HepG2 (cell line): ENCODE measurements around the gene LDAF1. TPM values are rescaled to one million over a fixed set of nuclear protein-coding genes. Genes with fewer than 3 reads are reported as not detected.
A peak's percentile ranks its signal among the peaks of the same experiment; 100 is the strongest.
"Not testable (repeated sequence)": the region's sequence is repeated elsewhere in the genome, so short reads cannot be mapped to it uniquely, and the experiment has no call there.

Experiments
- ATAC-seq: fragments of 200-7000 bp; cut with Tn5 transposase; 3 replicates; pipeline ENCODE4 v1.9.1; 2020; ENCODE audit warnings: mild to moderate bottlenecking, moderate library complexity
- BruUV-seq: library from RNA; stranded (reverse); fragments of 400-500 nt; replicated peaks from 2 replicates; lab custom pipeline; 2021; lab: Mats Ljungman, UMichigan
- CTCF ChIA-PET: fragments of 300-600 bp; formaldehyde crosslinking; extraction: SDS; loops from one replicate; lab custom pipeline; 2021; ENCODE audit warnings: low total read pairs, inconsistent platforms, low intra/inter-chr PET ratio; lab: Yijun Ruan, JAX
- POLR2A ChIA-PET: fragments of 350-600 bp; sonication (Branson Sonifier 250); formaldehyde crosslinking; loops from one replicate; lab custom pipeline; 2020; ENCODE audit warnings: antibody characterized with exemption, inconsistent platforms; lab: Yijun Ruan, JAX
- DNase-seq: peaks from one replicate; pipeline ENCODE4 v3.0.0-alpha.2; 2015; ENCODE audit warnings: low spot score
- FAIRE-seq: peaks from 3 replicates; lab custom pipeline; 2011; peaks lifted over from hg19 to GRCh38; lab: Jason Lieb, UNC
- H2AFZ ChIP-seq: one replicate; pipeline ENCODE4 v1.6.1; 2011; ENCODE audit warnings: low read length, inconsistent platforms
- H3K27ac ChIP-seq: fragments of 300-600 bp; 3 replicates; pipeline ENCODE4 v1.8.0; 2011; ENCODE audit warnings: mixed run types, mild to moderate bottlenecking, mixed read lengths, low read length, inconsistent platforms; ENCODE audit not compliant: insufficient read depth; ENCODE audit errors: extremely low read length
- H3K27me3 ChIP-seq, 2 experiments: fragments of 200-600 bp in 1 of 2; 2 replicates in 1 of 2; 3 replicates in 1 of 2; pipeline versions ENCODE4 v1.6.0 to v1.8.0; 2011; ENCODE audit warnings: low read length in 2 of 2, mild to moderate bottlenecking in 2 of 2, moderate library complexity in 2 of 2, inconsistent platforms in 1 of 2; ENCODE audit not compliant: insufficient read depth in 2 of 2, control insufficient read depth in 1 of 2
- H3K36me3 ChIP-seq, 2 experiments: fragments of 200-600 bp in 1 of 2; replicated peaks in 1 of 2; 2 replicates in 1 of 2; 3 replicates in 1 of 2; pipeline versions ENCODE4 v1.5.1 to v1.8.0; 2011; ENCODE audit warnings: low read length in 2 of 2, inconsistent platforms in 1 of 2; ENCODE audit not compliant: insufficient read depth in 2 of 2, control insufficient read depth in 1 of 2
- H3K4me1 ChIP-seq: 2 replicates; pipeline ENCODE4 v1.5.1; 2012; ENCODE audit warnings: low read length, inconsistent platforms; ENCODE audit not compliant: insufficient read depth
- H3K4me2 ChIP-seq: 2 replicates; pipeline ENCODE4 v1.6.0; 2011; ENCODE audit warnings: low read depth, low read length, inconsistent platforms
- H3K4me3 ChIP-seq, 3 experiments: fragments of 200-600 bp in 1 of 3; sonication (generic), shearing (Covaris generic) in 1 of 3; replicated peaks in 1 of 3; 2 replicates each; pipeline ENCODE4 v1.5.1; 2011 to 2016; ENCODE audit warnings: low read length in 3 of 3, inconsistent platforms in 2 of 3, low read depth in 2 of 3, mild to moderate bottlenecking in 2 of 3, control low read depth in 1 of 3, mixed read lengths in 1 of 3; ENCODE audit not compliant: insufficient read depth in 1 of 3
- H3K79me2 ChIP-seq: one replicate; pipeline ENCODE4 v1.6.1; 2011; ENCODE audit warnings: low read length, inconsistent platforms; ENCODE audit not compliant: insufficient read depth
- H3K9ac ChIP-seq: 2 replicates; pipeline ENCODE4 v1.6.0; 2011; ENCODE audit warnings: mild to moderate bottlenecking, low read depth, low read length, inconsistent platforms; ENCODE audit not compliant: insufficient read depth
- H3K9me3 ChIP-seq: 2 replicates; pipeline ENCODE4 v1.5.1; 2012; ENCODE audit warnings: mild to moderate bottlenecking, low read length
- H4K20me1 ChIP-seq: 2 replicates; pipeline ENCODE4 v1.6.0; 2011; ENCODE audit warnings: inconsistent platforms, mild to moderate bottlenecking, low read length, moderate library complexity; ENCODE audit not compliant: insufficient read depth
- CBX1 ChIP-seq: IDR thresholded peaks from one replicate; pipeline ENCODE4 v1.6.1; 2016; ENCODE audit warnings: antibody characterized with exemption, low read depth
- GABPB1 ChIP-seq: IDR thresholded peaks from 2 replicates; pipeline ENCODE4 v1.6.1; 2016; ENCODE audit warnings: mild to moderate bottlenecking, missing genetic modification reagents, moderate library complexity, missing compliant biosample characterization
- SSRP1 ChIP-seq: IDR thresholded peaks from 2 replicates; pipeline ENCODE4 v1.6.1; 2016; ENCODE audit warnings: control low read depth
- ZC3H13 ChIP-seq: sonication (generic); formaldehyde crosslinking; IDR thresholded peaks from 2 replicates; pipeline ENCODE4 v1.8.1; 2023; ENCODE audit warnings: mild to moderate bottlenecking, missing genetic modification reagents, moderate library complexity
- ZFP1 ChIP-seq: IDR thresholded peaks from 2 replicates; pipeline ENCODE4 v1.6.1; 2016
- ZMYM4 ChIP-seq: sonication (generic); formaldehyde crosslinking; IDR thresholded peaks from 2 replicates; pipeline ENCODE4 v1.8.1; 2023; ENCODE audit warnings: mild to moderate bottlenecking, missing genetic modification reagents
- ZNF883 ChIP-seq: sonication (generic); formaldehyde crosslinking; IDR thresholded peaks from 2 replicates; pipeline ENCODE4 v1.5.1; 2020; ENCODE audit warnings: mild to moderate bottlenecking, missing genetic modification reagents; ENCODE audit errors: not compliant biosample characterization
- ZSCAN31 ChIP-seq: sonication (generic); formaldehyde crosslinking; IDR thresholded peaks from 2 replicates; pipeline ENCODE4 v1.5.0; 2020; ENCODE audit warnings: low read depth, mild to moderate bottlenecking, missing genetic modification reagents
- WGBS: methylation state at CpG from one replicate; pipeline ENCODE4 v1.1.6; 2017; ENCODE audit warnings: low lambda C conversion rate; 5-methylcytosine and 5-hydroxymethylcytosine counted together
- in situ Hi-C: cut with HindIII; loops from 2 replicates; pipeline ENCODE4 v1.10.0; 2017; ENCODE audit warnings: low pct_unique_long_range_greater_than_20kb; ENCODE audit not compliant: extremely low pct_ligation_motif_present
- intact Hi-C: fragments of 100-400 bp; cut with micrococcal nuclease; formaldehyde crosslinking; loops from one replicate; pipeline ENCODE4 v1.10.0; 2022; ENCODE audit not compliant: unreplicated experiment
- polyA plus RNA-seq, 8 experiments: library from polyadenylated mRNA; depleted of rRNA in 3 of 8; stranded (reverse) in 7 of 8; unstranded in 1 of 8; fragments of >200 nt; fragmentation: Illumina TruSeq in 4 of 8; extraction: Trizol in 4 of 8; gene quantifications; 2 replicates each; pipeline versions ENCODE4 v1.2.1 to v1.2.3, GENCODE V29; 2011 to 2016; ENCODE audit warnings: low read depth in 4 of 8, missing spikeins in 1 of 8, mixed read lengths in 1 of 8; ENCODE audit not compliant: insufficient read depth in 1 of 8
- total RNA-seq, 5 experiments: library from RNA; depleted of rRNA; stranded (reverse); fragments of >200 nt; fragmentation: Illumina TruSeq; extraction: Trizol; gene quantifications; 2 replicates each; pipeline ENCODE4 v1.2.3, GENCODE V29; 2016; ENCODE audit warnings: low read depth in 1 of 5
- TF ChIP-seq, protein P1 (sequence below): sonication (generic); formaldehyde crosslinking; IDR thresholded peaks from 2 replicates; pipeline ENCODE4 v1.8.0; 2022; ENCODE audit warnings: low read depth, missing genetic modification reagents
- TF ChIP-seq, protein P2 (sequence below): sonication (generic); formaldehyde crosslinking; IDR thresholded peaks from 2 replicates; pipeline ENCODE4 v1.4.0; 2020; ENCODE audit warnings: missing genetic modification reagents, mild to moderate bottlenecking, borderline replicate concordance
- TF ChIP-seq, protein P3 (sequence below): sonication (generic); formaldehyde crosslinking; IDR thresholded peaks from 2 replicates; pipeline ENCODE4 v1.8.0; 2023; ENCODE audit warnings: mild to moderate bottlenecking, missing genetic modification reagents
- TF ChIP-seq, protein P4 (sequence below): IDR thresholded peaks from 2 replicates; pipeline ENCODE4 v1.6.1; 2016; ENCODE audit warnings: missing compliant biosample characterization, missing genetic modification reagents, borderline replicate concordance

LDAF1 gene
- total and polyA plus RNA-seq, 2 of the 13 experiments (the other 11 are each of a cell fraction or from before 2014, with no cell fraction given) = 6.3 to 7.5 TPM

GRCh38 chr16:21115551-21115950 lies 42.9 kb upstream of the LDAF1 start:
- CTCF ChIA-PET, FAIRE-seq, DNase-seq, H3K36me3 ChIP-seq, H3K27ac ChIP-seq, BruUV-seq, H3K79me2 ChIP-seq, in situ Hi-C loops, H4K20me1 ChIP-seq: not testable (repeated sequence)
- 71% methylated on average over 4 of the region's 4 CpGs for WGBS
- peaks cover 11% of the 10 kb centered on the region for H3K4me1 ChIP-seq
- 0 out of 6 replicates have a peak overlapping the region, but pooled peaks of 1 of the 3 experiments have one; percentile 17 for H3K4me3 ChIP-seq
- peaks cover 3 to 18% of the 10 kb centered on the region in 2 experiments; a peak in 2 of 5 replicates for H3K27me3 ChIP-seq
- TF ChIP-seq, protein P1, sequence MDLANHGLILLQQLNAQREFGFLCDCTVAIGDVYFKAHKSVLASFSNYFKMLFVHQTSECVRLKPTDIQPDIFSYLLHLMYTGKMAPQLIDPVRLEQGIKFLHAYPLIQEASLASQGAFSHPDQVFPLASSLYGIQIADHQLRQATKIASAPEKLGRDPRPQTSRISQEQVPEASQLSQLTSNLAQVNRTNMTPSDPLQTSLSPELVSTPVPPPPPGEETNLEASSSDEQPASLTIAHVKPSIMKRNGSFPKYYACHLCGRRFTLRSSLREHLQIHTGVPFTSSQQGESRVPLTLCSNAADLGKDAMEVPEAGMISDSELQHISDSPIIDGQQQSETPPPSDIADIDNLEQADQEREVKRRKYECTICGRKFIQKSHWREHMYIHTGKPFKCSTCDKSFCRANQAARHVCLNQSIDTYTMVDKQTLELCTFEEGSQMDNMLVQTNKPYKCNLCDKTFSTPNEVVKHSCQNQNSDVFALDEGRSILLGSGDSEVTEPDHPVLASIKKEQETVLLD (CRISPR knock-in tag) = 0 out of 2 replicates have a peak, but pooled peaks have one; percentile 16
- TF ChIP-seq, all 625 proteins: peak for 1; not testable (repeated sequence) for 624
- H3K9me3 ChIP-seq, ATAC-seq, H3K9ac ChIP-seq, intact Hi-C loops, POLR2A ChIA-PET: not testable (repeated sequence)
- Histone ChIP-seq H3K4me2 (peak overlapping the region; percentile 52), H2AFZ (peak overlapping the region; percentile 45)

DNA sequence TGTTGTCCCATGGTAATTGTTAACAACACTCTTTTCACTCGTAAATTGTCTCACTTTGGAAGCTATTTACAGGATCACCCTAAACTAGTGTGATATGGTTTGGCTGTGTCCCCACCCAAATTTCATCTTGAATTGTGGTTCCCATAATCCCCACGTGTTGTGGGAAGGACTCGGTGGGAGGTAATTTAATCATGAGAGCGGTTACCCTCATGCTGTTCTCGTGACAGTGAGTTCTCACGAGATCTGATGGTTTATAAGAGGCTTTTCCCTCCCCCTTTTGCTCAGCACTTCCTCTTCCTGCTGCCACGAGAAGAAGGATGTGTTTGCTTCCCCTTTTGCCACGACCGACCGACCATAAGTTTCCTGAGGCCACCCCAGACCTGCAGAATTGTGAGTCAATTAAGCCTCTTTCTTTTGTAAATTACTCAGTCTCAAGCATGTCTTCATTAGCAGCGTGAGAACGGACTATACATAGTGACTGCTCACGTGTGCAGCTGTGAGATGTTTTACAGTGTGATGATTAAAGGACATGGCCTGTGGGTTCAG lies 42.3 kb upstream of the LDAF1 start:
- POLR2A ChIA-PET = no interaction called here
- ATAC-seq = peak; percentile 60
- CTCF ChIA-PET = no interaction called here
- 34% methylated on average over 13 of the region's 13 CpGs for WGBS
- intact Hi-C loops (no loop called here), in situ Hi-C loops (no loop called here)
- no peaks in the 10 kb centered on the region for H3K36me3 ChIP-seq
- no peaks in the 10 kb centered on the region for H4K20me1 ChIP-seq
- H2AFZ ChIP-seq = peak overlapping the region; percentile 45
- H3K79me2 ChIP-seq = no peaks in the 10 kb centered on the region
- peak overlapping the region; percentile 52 for H3K4me2 ChIP-seq
- no peak overlapping the region for H3K27ac ChIP-seq
- peak; percentile 52 for DNase-seq
- FAIRE-seq = no peak
- no TSS peak for BruUV-seq
- no peaks in the 10 kb centered on the region for H3K9me3 ChIP-seq
- peak overlapping the region; percentile 25 to 55 (median 45); a peak in 5 of 6 replicates for H3K4me3 ChIP-seq
- peaks cover 11% of the 10 kb centered on the region for H3K4me1 ChIP-seq
- peaks cover 3 to 12% of the 10 kb centered on the region in 2 experiments; a peak in 2 of 5 replicates for H3K27me3 ChIP-seq
- H3K9ac ChIP-seq = peak overlapping the region; percentile 36
- peak; percentile 68 for TF ChIP-seq GABPB1 (CRISPR knock-in tag)
- TF ChIP-seq CBX1 = no peak
- TF ChIP-seq, protein P2, sequence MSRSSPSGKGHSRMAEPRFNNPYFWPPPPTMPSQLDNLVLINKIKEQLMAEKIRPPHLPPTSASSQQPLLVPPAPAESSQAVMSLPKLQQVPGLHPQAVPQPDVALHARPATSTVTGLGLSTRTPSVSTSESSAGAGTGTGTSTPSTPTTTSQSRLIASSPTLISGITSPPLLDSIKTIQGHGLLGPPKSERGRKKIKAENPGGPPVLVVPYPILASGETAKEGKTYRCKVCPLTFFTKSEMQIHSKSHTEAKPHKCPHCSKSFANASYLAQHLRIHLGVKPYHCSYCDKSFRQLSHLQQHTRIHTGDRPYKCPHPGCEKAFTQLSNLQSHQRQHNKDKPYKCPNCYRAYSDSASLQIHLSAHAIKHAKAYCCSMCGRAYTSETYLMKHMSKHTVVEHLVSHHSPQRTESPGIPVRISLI (CRISPR knock-in tag) = no peak
- TF ChIP-seq ZNF883 (CRISPR knock-in tag) = peak; percentile 32
- 0 out of 2 replicates have a peak, but pooled peaks have one; percentile 36 for TF ChIP-seq SSRP1
- no peak for TF ChIP-seq ZSCAN31 (CRISPR knock-in tag)
- TF ChIP-seq, protein P3, sequence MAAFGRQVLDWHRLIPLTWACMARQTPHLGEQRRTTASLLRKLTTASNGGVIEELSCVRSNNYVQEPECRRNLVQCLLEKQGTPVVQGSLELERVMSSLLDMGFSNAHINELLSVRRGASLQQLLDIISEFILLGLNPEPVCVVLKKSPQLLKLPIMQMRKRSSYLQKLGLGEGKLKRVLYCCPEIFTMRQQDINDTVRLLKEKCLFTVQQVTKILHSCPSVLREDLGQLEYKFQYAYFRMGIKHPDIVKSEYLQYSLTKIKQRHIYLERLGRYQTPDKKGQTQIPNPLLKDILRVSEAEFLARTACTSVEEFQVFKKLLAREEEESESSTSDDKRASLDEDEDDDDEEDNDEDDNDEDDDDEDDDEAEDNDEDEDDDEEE (CRISPR knock-in tag) = no peak
- peak; percentile 94 for TF ChIP-seq ZMYM4 (CRISPR knock-in tag)
- no peak for TF ChIP-seq ZFP1 (CRISPR knock-in tag)
- TF ChIP-seq, protein P4, sequence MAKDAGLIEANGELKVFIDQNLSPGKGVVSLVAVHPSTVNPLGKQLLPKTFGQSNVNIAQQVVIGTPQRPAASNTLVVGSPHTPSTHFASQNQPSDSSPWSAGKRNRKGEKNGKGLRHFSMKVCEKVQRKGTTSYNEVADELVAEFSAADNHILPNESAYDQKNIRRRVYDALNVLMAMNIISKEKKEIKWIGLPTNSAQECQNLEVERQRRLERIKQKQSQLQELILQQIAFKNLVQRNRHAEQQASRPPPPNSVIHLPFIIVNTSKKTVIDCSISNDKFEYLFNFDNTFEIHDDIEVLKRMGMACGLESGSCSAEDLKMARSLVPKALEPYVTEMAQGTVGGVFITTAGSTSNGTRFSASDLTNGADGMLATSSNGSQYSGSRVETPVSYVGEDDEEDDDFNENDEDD (CRISPR knock-in tag) = 0 out of 2 replicates have a peak, but pooled peaks have one; percentile 27
- no peak for TF ChIP-seq ZC3H13 (CRISPR knock-in tag)
